K562 (cell line): ENCODE measurements around the gene MBD5. TPM values are rescaled to one million over a fixed set of nuclear protein-coding genes. Genes with fewer than 3 reads are reported as not detected.

Source experiments
- ATAC-seq: fragments of 200-7000 bp; cut with Tn5 transposase; 3 replicates; pipeline ENCODE4 v1.9.1; 2020; ENCODE audit warnings: moderate library complexity
- BruUV-seq: library from RNA; stranded (reverse); fragments of 400-500 nt; replicated peaks from 2 replicates; lab custom pipeline; 2021; lab: Mats Ljungman, UMichigan
- CTCF ChIA-PET: fragments of 300-600 bp; formaldehyde crosslinking; extraction: SDS; loops from one replicate; lab custom pipeline; 2021; ENCODE audit warnings: low intra/inter-chr PET ratio; lab: Yijun Ruan, JAX
- POLR2A ChIA-PET: fragments of 300-600, 350-650 bp; sonication (Branson Sonifier 250); formaldehyde crosslinking; extraction: SDS; loops from one replicate; lab custom pipeline; 2021; ENCODE audit warnings: antibody characterized with exemption, inconsistent platforms; lab: Yijun Ruan, JAX
- DNase-seq, 4 experiments: peaks; one replicate each; pipeline versions ENCODE4 v3.0.0 to v3.0.0-alpha.2; 2011 to 2018; ENCODE audit warnings: low spot score in 3 of 4, mixed read lengths in 3 of 4; ENCODE audit errors: extremely low read depth in 1 of 4
- FAIRE-seq: peaks from 2 replicates; lab custom pipeline; 2011; peaks lifted over from hg19 to GRCh38; lab: Jason Lieb, UNC
- H2AFZ ChIP-seq: 2 replicates; pipeline ENCODE4 v1.6.0; 2011; ENCODE audit warnings: low read depth, low read length, control low read depth, inconsistent platforms
- H3K27ac ChIP-seq: fragments of 200-600 bp; 3 replicates; pipeline ENCODE4 v1.8.0; 2011; ENCODE audit warnings: low read depth, mild to moderate bottlenecking, control low read depth, inconsistent platforms, low read length, moderate library complexity, mixed read lengths; ENCODE audit errors: extremely low read depth
- H3K27me3 ChIP-seq, 2 experiments: fragments of 300-600 bp in 1 of 2; 2 replicates in 1 of 2; 3 replicates in 1 of 2; pipeline versions ENCODE4 v1.6.0 to v1.8.0; 2011; ENCODE audit warnings: inconsistent platforms in 2 of 2, low read length in 2 of 2, mild to moderate bottlenecking in 1 of 2, mixed read lengths in 1 of 2, moderate library complexity in 1 of 2; ENCODE audit not compliant: control insufficient read depth in 2 of 2, insufficient read depth in 2 of 2
- H3K36me3 ChIP-seq: fragments of 300-600 bp; 3 replicates; pipeline ENCODE4 v1.8.0; 2011; ENCODE audit warnings: mild to moderate bottlenecking, low read length, inconsistent platforms; ENCODE audit not compliant: control insufficient read depth, insufficient read depth
- H3K4me1 ChIP-seq, 2 experiments: fragments of 200-600 bp in 1 of 2; replicated peaks in 1 of 2; 2 replicates in 1 of 2; 3 replicates in 1 of 2; pipeline versions ENCODE4 v1.5.1 to v1.8.0; 2011; ENCODE audit warnings: inconsistent platforms in 2 of 2, low read length in 2 of 2, mild to moderate bottlenecking in 1 of 2, mixed read lengths in 1 of 2, moderate library complexity in 1 of 2; ENCODE audit not compliant: control insufficient read depth in 2 of 2, insufficient read depth in 2 of 2
- H3K4me2 ChIP-seq: 2 replicates; pipeline ENCODE4 v1.6.1; 2011; ENCODE audit warnings: low read length, control low read depth, inconsistent platforms, mixed read lengths; ENCODE audit not compliant: insufficient read depth
- H3K4me3 ChIP-seq: fragments of 200-600 bp; sonication (generic), shearing (Covaris generic); 2 replicates; pipeline ENCODE4 v1.5.1; 2016; ENCODE audit warnings: control low read depth, inconsistent platforms
- H3K79me2 ChIP-seq: fragments of 200-600 bp; 3 replicates; pipeline ENCODE4 v1.8.0; 2011; ENCODE audit warnings: low read length, inconsistent platforms; ENCODE audit not compliant: control insufficient read depth, insufficient read depth
- H3K9ac ChIP-seq, 2 experiments: 2 replicates each; pipeline versions ENCODE4 v1.6.0 to v1.6.1; 2011; ENCODE audit warnings: low read depth in 2 of 2, low read length in 2 of 2, control low read depth in 1 of 2, inconsistent platforms in 1 of 2, mild to moderate bottlenecking in 1 of 2, mixed read lengths in 1 of 2; ENCODE audit not compliant: insufficient read depth in 1 of 2
- H3K9me1 ChIP-seq: one replicate; pipeline ENCODE4 v1.6.0; 2011; ENCODE audit warnings: inconsistent platforms, mild to moderate bottlenecking, low read length, moderate library complexity; ENCODE audit not compliant: control insufficient read depth, insufficient read depth
- H3K9me3 ChIP-seq: replicated peaks from 2 replicates; pipeline ENCODE4 v1.5.1; 2011; ENCODE audit warnings: low read depth, low read length, inconsistent platforms; ENCODE audit not compliant: control insufficient read depth, insufficient read depth
- H4K20me1 ChIP-seq: replicated peaks from 2 replicates; pipeline ENCODE4 v1.6.1; 2011; ENCODE audit warnings: low read length, inconsistent platforms, mixed read lengths; ENCODE audit not compliant: control insufficient read depth, insufficient read depth
- ARID1B ChIP-seq: fragments of 450-650 bp; IDR thresholded peaks from 2 replicates; pipeline ENCODE4 v1.6.1; 2016; ENCODE audit warnings: antibody characterized with exemption, mild to moderate bottlenecking, inconsistent platforms
- CBX2 ChIP-seq: fragments of 200-600 bp; sonication (generic); IDR thresholded peaks from one replicate; pipeline ENCODE4 v1.6.1; 2012; ENCODE audit warnings: mild to moderate bottlenecking, low read length, inconsistent platforms; ENCODE audit not compliant: insufficient read depth, poor library complexity, severe bottlenecking
- DLX4 ChIP-seq: fragments of 250-450 bp; sonication (Bioruptor Pico); IDR thresholded peaks from 2 replicates; pipeline ENCODE4 v1.6.1; 2021; ENCODE audit warnings: mild to moderate bottlenecking
- KDM4B ChIP-seq, 2 experiments: fragments of 450-650 bp in 1 of 2; sonication (generic) in 1 of 2; IDR thresholded peaks; 2 replicates each; pipeline ENCODE4 v1.6.1; 2016 to 2017; ENCODE audit warnings: borderline replicate concordance in 2 of 2, antibody characterized with exemption in 1 of 2, low read depth in 1 of 2, mild to moderate bottlenecking in 1 of 2
- MAFK ChIP-seq: IDR thresholded peaks from 2 replicates; pipeline ENCODE4 v1.6.1; 2011; ENCODE audit warnings: low read length, improper control_type of control experiment
- MAZ ChIP-seq, 2 experiments: fragments of 450-650 bp in 1 of 2; sonication (generic) in 1 of 2; formaldehyde crosslinking; IDR thresholded peaks in 1 of 2; conservative IDR thresholded peaks in 1 of 2; 2 replicates each; pipeline versions ENCODE4 v1.4.0 to v1.5.0; 2020; ENCODE audit warnings: mild to moderate bottlenecking in 1 of 2, missing genetic modification reagents in 1 of 2
- NFE2 ChIP-seq: IDR thresholded peaks from 2 replicates; pipeline ENCODE4 v1.6.1; 2014; ENCODE audit warnings: antibody characterized with exemption, low read depth
- NFIC ChIP-seq: fragments of 450-650 bp; IDR thresholded peaks from 2 replicates; pipeline ENCODE4 v1.6.1; 2017; ENCODE audit warnings: mild to moderate bottlenecking, inconsistent platforms
- TCFL5 ChIP-seq: fragments of 250-450 bp; sonication (Bioruptor Pico); conservative IDR thresholded peaks from 2 replicates; pipeline ENCODE4 v1.6.1; 2021; ENCODE audit warnings: mild to moderate bottlenecking, moderate library complexity, matching md5 sums
- ZBTB1 ChIP-seq: sonication (generic); formaldehyde crosslinking; IDR thresholded peaks from 2 replicates; pipeline ENCODE4 v1.8.1; 2023; ENCODE audit warnings: missing genetic modification reagents, low read depth, mild to moderate bottlenecking, borderline replicate concordance
- ZNF316 ChIP-seq: fragments of 450-650 bp; IDR thresholded peaks from 2 replicates; pipeline ENCODE4 v1.6.1; 2016
- ZNF561 ChIP-seq: fragments of 450-650 bp; formaldehyde crosslinking; conservative IDR thresholded peaks from 2 replicates; pipeline ENCODE4 v1.4.0; 2020; ENCODE audit warnings: mild to moderate bottlenecking, moderate library complexity
- WGBS: fragments of 100-300 bp; shearing (Covaris generic); methylation state at CpG from one replicate; pipeline ENCODE4 v1.1.6; 2016; ENCODE audit warnings: low coverage, mixed read lengths; ENCODE audit not compliant: insufficient coverage; ENCODE audit errors: missing lambda C conversion rate; 5-methylcytosine and 5-hydroxymethylcytosine counted together
- in situ Hi-C: fragments of 300-500 bp; cut with MboI; formaldehyde crosslinking; loops from 4 replicates; pipeline ENCODE4 v1.15.0; 2018; ENCODE audit warnings: inconsistent platforms, mixed read lengths
- intact Hi-C: fragments of 100-400 bp; cut with micrococcal nuclease; formaldehyde crosslinking; loops from 2 replicates; pipeline ENCODE4 v1.14.2; 2022
- polyA plus RNA-seq, 8 experiments: library from polyadenylated mRNA; depleted of rRNA in 4 of 8; stranded (reverse) in 5 of 8; unstranded in 3 of 8; fragments of >200 nt; fragmentation: Nextera tagmentation in 2 of 8; fragmentation: Illumina TruSeq in 1 of 8; extraction: Ambion mirVana in 2 of 8; extraction: Trizol in 1 of 8; gene quantifications; 2 replicates each; pipeline versions ENCODE4 v1.2.1 to v1.2.3, GENCODE V29; 2011 to 2014; ENCODE audit warnings: inconsistent platforms in 1 of 8, missing spikeins in 1 of 8
- total RNA-seq, 7 experiments: library from RNA; depleted of rRNA in 6 of 7; stranded (reverse); fragments of >200 nt in 6 of 7; fragmentation: Illumina TruSeq in 2 of 7; extraction: Trizol in 2 of 7; gene quantifications; 2 replicates each; pipeline versions ENCODE4 v1.2.1 to v1.2.3, GENCODE V29; 2011 to 2021; ENCODE audit warnings: low replicate concordance in 1 of 7

Gene MBD5
- total and polyA plus RNA-seq, 9 of the 15 experiments (the other 6 are each of a cell fraction or from before 2014, with no cell fraction given) = 3.4 to 14.5 (median 9.0) TPM

- TF ChIP-seq KDM4B (IDR thresholded peaks at IDR 0.05; ENCODE audit: borderline replicate concordance in 2 of 2, low read depth in 1 of 2) (no peak), NFIC (no peak), TCFL5 (CRISPR knock-in tag) (no peak), CBX2 (no peak), ARID1B (peak; percentile 73), MAFK (no peak)
These were observed 142.0 kb downstream of the MBD5 start (continued) for GRCh38 chr2:148162871-148163270.

GRCh38 chr2:148165975-148166374 is 145.1 kb downstream of the MBD5 start:
- H3K9ac ChIP-seq = no peak overlapping the region
- no peaks in the 10 kb centered on the region for H3K9me1 ChIP-seq
- H2AFZ ChIP-seq = no peak overlapping the region
- no peak for DNase-seq
- no peak overlapping the region for H3K4me3 ChIP-seq
- H3K36me3 ChIP-seq = no peaks in the 10 kb centered on the region
- ChIA-PET CTCF (no interaction called here), POLR2A (no interaction called here)
- H3K9me3 ChIP-seq = no peaks in the 10 kb centered on the region
- H3K79me2 ChIP-seq = no peaks in the 10 kb centered on the region
- 67% methylated on average over 1 of the region's 1 CpG for WGBS
- peaks cover 0 to 2% of the 10 kb centered on the region in 2 experiments; a peak in 1 of 5 replicates for H3K4me1 ChIP-seq
- intact Hi-C loops (no loop called here), in situ Hi-C loops (no loop called here)
- no peak overlapping the region for H3K4me2 ChIP-seq
- TF ChIP-seq DLX4 (CRISPR knock-in tag) (no peak), MAZ (CRISPR knock-in tag; conservative IDR thresholded peaks at IDR 0.05 in 1 of 2, IDR thresholded peaks at IDR 0.05 in 1 of 2) (no peak), ZBTB1 (CRISPR knock-in tag) (no peak), ZNF316 (peak; percentile 18; the same call in 1 of the 2 replicates), NFE2 (no peak), ZNF561 (CRISPR knock-in tag) (no peak)
- H3K27me3 ChIP-seq = no peaks in the 10 kb centered on the region
- H4K20me1 ChIP-seq = no peaks in the 10 kb centered on the region
- BruUV-seq = no TSS peak
- ATAC-seq = no peak
- no peak for FAIRE-seq
- no peak overlapping the region for H3K27ac ChIP-seq
